Esophagus mucosa (tissue), 1 donor: ENCODE measurements around the gene TGFA. TPM values are rescaled to one million over a fixed set of nuclear protein-coding genes. Genes with fewer than 3 reads are reported as not detected.

Experiments used
- ATAC-seq: fragments of 200-7000 bp; cut with Tn5 transposase; one replicate; pipeline ENCODE4 v1.9.1; 2020
- total RNA-seq: library from RNA; stranded (reverse); gene quantifications from one replicate; pipeline ENCODE4 v1.2.4, GENCODE V29; 2023
- donor health status: DM: yes; HTN: yes; CAD: no.

TGFA gene
- total RNA-seq, 1 donor from 2014 or later: 42.6 TPM

GRCh38 chr2:70412294-70413070 lies 141.1 kb downstream of the TGFA start:
- no peak for ATAC-seq

- ATAC-seq: no peak
These were observed 142.0 kb downstream of the TGFA start for GRCh38 chr2:70411483-70412125.

GRCh38 chr2:70403267-70404053 lies 150.2 kb downstream of the TGFA start:
- ATAC-seq: no peak

DNA sequence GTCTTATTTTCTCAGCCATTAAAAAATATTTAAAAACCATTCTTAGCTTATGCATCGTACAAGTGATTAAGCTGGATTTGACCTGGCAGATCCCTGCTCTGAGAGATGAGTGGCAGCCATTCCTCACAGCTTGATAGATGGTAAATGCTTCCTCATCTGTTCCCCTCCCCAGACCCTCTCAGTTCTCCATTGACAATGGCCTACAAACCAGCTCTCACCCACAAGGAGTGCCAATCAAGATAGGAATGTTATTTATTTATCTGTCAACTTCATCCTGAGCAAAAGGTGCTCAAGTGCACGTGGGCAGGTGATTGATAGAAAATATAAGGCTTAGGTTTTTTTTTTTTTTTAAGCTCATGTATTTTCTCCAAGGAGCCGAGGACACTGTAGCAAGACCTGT lies 153.1 kb downstream of the TGFA start:
- no peak for ATAC-seq

GRCh38 chr2:70399046-70399445 lies 154.6 kb downstream of the TGFA start:
- ATAC-seq: no peak

Other genes with a start within 250 kb of the TGFA start
- 0.56 TPM for gene ADD2, start 214.4 kb upstream of the TGFA start, total RNA-seq
- gene FIGLA, start 236.8 kb upstream of the TGFA start, total RNA-seq: not detected